Lung (tissue), 12 donors: Measurements from ENCODE around the gene PRKG1. TPM values are rescaled to one million over a fixed set of nuclear protein-coding genes. Genes with fewer than 3 reads are reported as not detected.

Source experiments
- ATAC-seq: fragments of 200-7000 bp; cut with Tn5 transposase; one replicate; pipeline ENCODE4 v1.9.1; 2020; ENCODE audit warnings: moderate number of reproducible peaks; ENCODE audit not compliant: insufficient read depth, low FRiP score
- DNase-seq, 3 donors: peaks; one replicate each; pipeline ENCODE4 v3.0.0-alpha.2; 2013 to 2017
- H3K27ac ChIP-seq, 2 donors: one replicate each; pipeline ENCODE4 v1.5.1; 2013; ENCODE audit warnings: mild to moderate bottlenecking in 2 of 2, moderate library complexity in 2 of 2, control low read depth in 1 of 2, inconsistent platforms in 1 of 2, low read depth in 1 of 2, low read length in 1 of 2
- H3K27me3 ChIP-seq, 3 donors: one replicate each; pipeline ENCODE4 v1.5.1; 2013; ENCODE audit warnings: low read length in 2 of 3; ENCODE audit not compliant: control insufficient read depth in 3 of 3, insufficient read depth in 3 of 3
- H3K36me3 ChIP-seq, 4 donors: one replicate each; pipeline ENCODE4 v1.5.1; 2013; ENCODE audit warnings: low read length in 4 of 4, mild to moderate bottlenecking in 1 of 4, moderate library complexity in 1 of 4; ENCODE audit not compliant: control insufficient read depth in 4 of 4, insufficient read depth in 4 of 4
- H3K4me1 ChIP-seq, 5 donors: one replicate each; pipeline ENCODE4 v1.5.1; 2013; ENCODE audit warnings: low read length in 5 of 5, mild to moderate bottlenecking in 2 of 5, moderate library complexity in 1 of 5; ENCODE audit not compliant: control insufficient read depth in 5 of 5, insufficient read depth in 5 of 5
- H3K4me3 ChIP-seq: one replicate; pipeline ENCODE4 v1.5.1; 2013; ENCODE audit warnings: mild to moderate bottlenecking, control low read depth, moderate library complexity
- H3K9ac ChIP-seq, 2 donors: one replicate each; pipeline ENCODE4 v1.5.1; 2013; ENCODE audit warnings: low read length in 2 of 2, control low read depth in 1 of 2; ENCODE audit not compliant: insufficient read depth in 1 of 2
- H3K9me3 ChIP-seq, 4 donors: one replicate each; pipeline ENCODE4 v1.5.1; 2013; ENCODE audit warnings: low read length in 3 of 4, mild to moderate bottlenecking in 1 of 4, moderate library complexity in 1 of 4; ENCODE audit not compliant: control insufficient read depth in 4 of 4, insufficient read depth in 3 of 4
- WGBS, 2 donors: extraction: QIAGEN DNeasy Blood & Tissue Kit; methylation state at CpG; one replicate each; pipeline ENCODE4 v1.1.7; 2013; 5-methylcytosine and 5-hydroxymethylcytosine counted together
- polyA plus RNA-seq, 2 donors: library from polyadenylated mRNA; stranded (reverse); fragments of 200-250 nt; gene quantifications; one replicate each; pipeline ENCODE4 v1.2.1, GENCODE V29; 2013
- total RNA-seq, 2 donors: library from RNA; depleted of rRNA in 1 of 2; stranded (reverse); fragments of >200 nt in 1 of 2; gene quantifications; one replicate each; pipeline ENCODE4 v1.2.1, GENCODE V29; 2014 to 2021
- TF ChIP-seq, protein P1 (sequence below): IDR thresholded peaks from 2 replicates; pipeline ENCODE4 v1.5.1; 2012; ENCODE audit warnings: mild to moderate bottlenecking; ENCODE audit errors: control extremely low read depth, extremely low read depth
- donor health status: control.
- donor health status: control.
- donor health status: Bipolar disorder and iron deficiency.
- donor health status: healthy.
- donor health status: DM: yes; HTN: yes; CAD: no.

PRKG1 gene
- total and polyA plus RNA-seq, 4 donors = 2.1 to 50.8 (median 15.1) TPM

DNA sequence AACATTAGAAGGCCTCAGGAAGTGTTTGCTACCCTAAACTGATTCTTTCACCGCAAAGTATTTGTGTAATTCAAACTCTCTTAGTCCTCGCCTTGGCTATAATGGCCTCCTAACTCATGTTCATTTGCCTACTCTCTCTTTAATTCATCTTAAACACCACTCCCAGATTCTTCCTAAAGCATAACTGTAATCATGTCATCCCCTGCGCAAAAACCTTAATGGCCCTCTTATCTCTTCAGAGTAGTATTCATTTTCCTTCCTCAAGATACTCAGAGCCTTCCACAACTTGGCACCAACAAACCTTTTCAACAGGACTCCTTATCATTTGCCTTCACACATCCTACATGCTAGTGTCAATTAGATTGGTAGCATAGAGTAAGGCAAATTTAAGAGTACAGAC lies 582.2 kb downstream of the PRKG1 start:
- ATAC-seq = no peak
- H3K27me3 ChIP-seq = no peaks in the 10 kb centered on the region
- TF ChIP-seq, protein P1, sequence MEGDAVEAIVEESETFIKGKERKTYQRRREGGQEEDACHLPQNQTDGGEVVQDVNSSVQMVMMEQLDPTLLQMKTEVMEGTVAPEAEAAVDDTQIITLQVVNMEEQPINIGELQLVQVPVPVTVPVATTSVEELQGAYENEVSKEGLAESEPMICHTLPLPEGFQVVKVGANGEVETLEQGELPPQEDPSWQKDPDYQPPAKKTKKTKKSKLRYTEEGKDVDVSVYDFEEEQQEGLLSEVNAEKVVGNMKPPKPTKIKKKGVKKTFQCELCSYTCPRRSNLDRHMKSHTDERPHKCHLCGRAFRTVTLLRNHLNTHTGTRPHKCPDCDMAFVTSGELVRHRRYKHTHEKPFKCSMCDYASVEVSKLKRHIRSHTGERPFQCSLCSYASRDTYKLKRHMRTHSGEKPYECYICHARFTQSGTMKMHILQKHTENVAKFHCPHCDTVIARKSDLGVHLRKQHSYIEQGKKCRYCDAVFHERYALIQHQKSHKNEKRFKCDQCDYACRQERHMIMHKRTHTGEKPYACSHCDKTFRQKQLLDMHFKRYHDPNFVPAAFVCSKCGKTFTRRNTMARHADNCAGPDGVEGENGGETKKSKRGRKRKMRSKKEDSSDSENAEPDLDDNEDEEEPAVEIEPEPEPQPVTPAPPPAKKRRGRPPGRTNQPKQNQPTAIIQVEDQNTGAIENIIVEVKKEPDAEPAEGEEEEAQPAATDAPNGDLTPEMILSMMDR = no peak
- peaks cover 0 to 6% (median 2%) of the 10 kb centered on the region in 5 donors for H3K4me1 ChIP-seq
- no peak overlapping the region for H3K4me3 ChIP-seq
- no peak overlapping the region for H3K9ac ChIP-seq
- 73 to 81% methylated on average over 3 of the region's 3 CpGs for WGBS, 2 donors
- H3K27ac ChIP-seq = no peak overlapping the region
- H3K36me3 ChIP-seq = no peaks in the 10 kb centered on the region
- H3K9me3 ChIP-seq = no peaks in the 10 kb centered on the region
- DNase-seq = no peak

DNA sequence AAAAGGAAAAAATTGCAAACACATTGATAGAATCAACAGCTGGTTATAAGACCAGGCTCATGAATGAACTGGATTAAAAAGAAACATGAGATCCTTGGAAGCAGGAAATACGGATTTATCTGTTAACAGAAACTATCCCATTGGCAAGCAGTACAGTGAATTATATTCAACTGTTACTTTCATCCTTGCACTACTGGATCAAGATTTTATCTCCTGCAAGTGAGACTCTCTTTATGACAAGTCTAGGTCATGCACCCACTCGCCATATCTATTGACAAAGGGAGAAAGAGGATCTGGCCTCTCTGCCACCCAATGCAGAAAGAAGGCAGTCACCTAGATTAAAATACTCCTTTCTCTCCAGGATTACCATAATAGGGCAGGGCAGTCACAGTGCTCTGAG lies 583.7 kb downstream of the PRKG1 start:
- Histone ChIP-seq H3K4me1 (peaks cover 0 to 6% (median 2%) of the 10 kb centered on the region in 5 donors), H3K27ac (no peak overlapping the region), H3K9ac (no peak overlapping the region), H3K27me3 (no peaks in the 10 kb centered on the region), H3K36me3 (no peaks in the 10 kb centered on the region), H3K9me3 (no peaks in the 10 kb centered on the region), H3K4me3 (no peak overlapping the region)
- 64 to 71% methylated on average over 2 of the region's 2 CpGs for WGBS, 2 donors
- DNase-seq = peak in 1 of 3 donors; percentile 39
- no peak for ATAC-seq
- TF ChIP-seq, protein P1 = no peak

DNA sequence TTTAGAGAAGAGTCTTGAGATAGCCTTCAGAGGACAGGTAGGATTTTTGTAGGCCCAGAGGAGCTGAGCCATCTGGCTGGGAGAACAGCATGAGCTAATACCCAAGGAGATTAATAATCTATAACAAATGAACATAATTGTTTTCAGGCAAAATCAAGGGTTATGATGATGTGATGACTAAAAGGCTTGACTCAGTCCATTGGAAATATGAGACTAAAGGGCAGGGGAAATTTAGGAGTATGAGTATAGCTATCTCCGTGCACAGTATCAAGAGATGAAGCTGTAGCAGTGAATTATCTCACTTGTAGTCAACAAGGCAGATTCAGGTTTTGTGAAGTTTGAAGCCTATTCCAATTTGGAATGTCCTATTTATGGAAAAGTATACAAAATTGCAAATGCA lies 585.1 kb downstream of the PRKG1 start:
- Histone ChIP-seq H3K27me3 (no peaks in the 10 kb centered on the region), H3K27ac (no peak overlapping the region), H3K9me3 (no peaks in the 10 kb centered on the region), H3K4me1 (peaks cover 0 to 6% (median 0%) of the 10 kb centered on the region in 5 donors), H3K36me3 (no peaks in the 10 kb centered on the region), H3K4me3 (no peak overlapping the region), H3K9ac (no peak overlapping the region)
- ATAC-seq (no peak), DNase-seq (no peak)
- WGBS, 2 donors = 85 to 89% methylated on average over 1 of the region's 1 CpG
- TF ChIP-seq, protein P1 = no peak

DNA sequence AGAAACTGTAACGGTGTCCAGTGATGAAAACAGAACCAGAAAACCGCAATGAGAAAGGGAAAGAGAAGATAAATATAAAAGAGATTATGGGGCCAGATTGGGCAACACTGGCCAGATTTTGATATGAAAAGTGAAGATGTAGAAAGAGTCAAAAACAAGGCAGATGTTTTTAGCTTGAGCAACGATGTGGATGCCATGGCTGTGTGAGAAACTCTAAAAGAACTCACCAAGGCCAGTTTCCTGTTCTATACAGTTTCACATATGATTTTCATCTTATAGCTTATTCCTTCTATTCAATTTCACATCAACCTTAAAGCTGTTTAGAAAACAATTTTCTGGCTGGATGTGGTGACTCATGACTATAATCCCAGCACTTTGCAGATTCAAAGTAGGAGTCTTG lies 588.8 kb downstream of the PRKG1 start:
- Histone ChIP-seq H3K4me1 (peaks cover 0 to 5% (median 0%) of the 10 kb centered on the region in 5 donors), H3K9me3 (no peaks in the 10 kb centered on the region), H3K4me3 (no peak overlapping the region), H3K27me3 (no peaks in the 10 kb centered on the region), H3K9ac (no peak overlapping the region), H3K27ac (no peak overlapping the region), H3K36me3 (no peaks in the 10 kb centered on the region)
- no peak for DNase-seq
- no peak for ATAC-seq
- WGBS, 2 donors = 86 to 92% methylated on average over 3 of the region's 3 CpGs
- TF ChIP-seq, protein P1 = no peak
